Breast epithelium (tissue), 4 donors: ENCODE results near the gene RASGRF2. TPM values are rescaled to one million over a fixed set of nuclear protein-coding genes. Genes with fewer than 3 reads are reported as not detected.

ENCODE experiments used
- DNase-seq, 2 donors: peaks; one replicate each; pipeline ENCODE4 v3.0.0-alpha.2; 2019; ENCODE audit warnings: low spot score in 2 of 2
- H3K27ac ChIP-seq, 2 donors: fragments of 200-600 bp; sonication (generic) in 1 of 2; one replicate each; pipeline ENCODE4 v1.5.1; 2016 to 2019; ENCODE audit warnings: mild to moderate bottlenecking in 1 of 2
- H3K27me3 ChIP-seq, 2 donors: fragments of 200-600 bp; sonication (generic) in 1 of 2; one replicate each; pipeline versions ENCODE4 v1.5.1 to v1.6.0; 2017 to 2019; ENCODE audit warnings: control low read depth in 1 of 2, mild to moderate bottlenecking in 1 of 2
- H3K36me3 ChIP-seq: fragments of 200-600 bp; one replicate; pipeline ENCODE4 v1.5.1; 2019
- H3K4me1 ChIP-seq, 2 donors: fragments of 200-600 bp; sonication (generic); one replicate each; pipeline ENCODE4 v1.5.1; 2016 to 2019; ENCODE audit warnings: control low read depth in 1 of 2
- H3K4me3 ChIP-seq, 3 donors: fragments of 200-600 bp; sonication (generic); 1 replicate in 2 of 3; 2 replicates in 1 of 3; pipeline ENCODE4 v1.5.1; 2016 to 2019; ENCODE audit warnings: mild to moderate bottlenecking in 3 of 3, moderate library complexity in 2 of 3
- H3K9me3 ChIP-seq, 2 donors: fragments of 200-600 bp; sonication (generic) in 1 of 2; one replicate each; pipeline ENCODE4 v1.5.1; 2016 to 2019; ENCODE audit warnings: control low read depth in 1 of 2
- CTCF ChIP-seq, 3 donors: fragments of 450-650 bp; IDR thresholded peaks; one replicate each; pipeline ENCODE4 v1.5.1; 2016 to 2017; ENCODE audit warnings: antibody characterized with exemption in 3 of 3, mild to moderate bottlenecking in 3 of 3, moderate library complexity in 3 of 3
- POLR2A ChIP-seq: fragments of 450-650 bp; IDR thresholded peaks from one replicate; pipeline ENCODE4 v1.6.1; 2016; ENCODE audit warnings: antibody characterized with exemption, mild to moderate bottlenecking, moderate library complexity
- POLR2AphosphoS5 ChIP-seq, 3 donors: sonication (generic); formaldehyde crosslinking; IDR thresholded peaks; one replicate each; pipeline ENCODE4 v1.6.1; 2017; ENCODE audit warnings: antibody characterized with exemption in 3 of 3
- intact Hi-C: fragments of 100-400 bp; cut with DNase I; formaldehyde crosslinking; loops from one replicate; pipeline ENCODE4 v1.15.1; 2023; ENCODE audit warnings: low total_unique reads
- total RNA-seq, 3 donors: library from RNA; depleted of rRNA; stranded (reverse); fragments of >200 nt; gene quantifications; one replicate each; pipeline ENCODE4 v1.1.0, GENCODE V29; 2016

RASGRF2 gene
- total RNA-seq, 3 donors from 2014 or later: 6.1 to 15.7 (median 11.1) TPM

- no peak for TF ChIP-seq CTCF (IDR thresholded peaks at IDR 0.05)
- TF ChIP-seq POLR2AphosphoS5 (IDR thresholded peaks at IDR 0.05): no peak
- TF ChIP-seq POLR2A: no peak
- no peaks in the 10 kb centered on the region for H3K36me3 ChIP-seq
- H3K4me1 ChIP-seq: no peaks in the 10 kb centered on the region
- intact Hi-C loops: no loop called here
- H3K27ac ChIP-seq: peak overlapping the region in 1 of 2 donors; percentile 2
- DNase-seq: no peak
- no peaks in the 10 kb centered on the region for H3K9me3 ChIP-seq
- peak overlapping the region; percentile 29 to 61 (median 45) for H3K4me3 ChIP-seq
- no peaks in the 10 kb centered on the region for H3K27me3 ChIP-seq
Observed at GRCh38 chr5:81232464-81233079, 272.4 kb downstream of the RASGRF2 start.

- intact Hi-C loops: no loop called here
- no peaks in the 10 kb centered on the region for H3K36me3 ChIP-seq
- H3K4me1 ChIP-seq: no peaks in the 10 kb centered on the region
- peak within 1 kb of the TSS in 1 of 2 donors; percentile 30 for H3K27ac ChIP-seq
- peak; percentile 40 to 64 for DNase-seq
- no peaks in the 10 kb centered on the region for H3K9me3 ChIP-seq
- H3K27me3 ChIP-seq: no peaks in the 10 kb centered on the region
- peak within 1 kb of the TSS; percentile 29 to 61 (median 45) for H3K4me3 ChIP-seq
- TF ChIP-seq POLR2A: no peak
- TF ChIP-seq CTCF (IDR thresholded peaks at IDR 0.05): no peak
- TF ChIP-seq POLR2AphosphoS5 (IDR thresholded peaks at IDR 0.05): no peak
Observed at GRCh38 chr5:81233080-81233634, 273.0 kb downstream of the RASGRF2 start, which contains the start of gene CKMT2. Gene CKMT2, plus strand, starts transcription at chr5:81233322. Its CDS starts 17,811 bp downstream, at chr5:81251133.

- Histone ChIP-seq H3K4me3 (no peak overlapping the region), H3K36me3 (no peaks in the 10 kb centered on the region), H3K27me3 (no peaks in the 10 kb centered on the region), H3K4me1 (no peaks in the 10 kb centered on the region), H3K27ac (peak overlapping the region; percentile 8 to 30), H3K9me3 (no peaks in the 10 kb centered on the region)
- intact Hi-C loops: no loop called here
- no peak for DNase-seq
- TF ChIP-seq POLR2A (no peak), CTCF (IDR thresholded peaks at IDR 0.05) (no peak), POLR2AphosphoS5 (IDR thresholded peaks at IDR 0.05) (no peak)
Observed at GRCh38 chr5:81234299-81234698, 274.1 kb downstream of the RASGRF2 start.

- no peaks in the 10 kb centered on the region for H3K9me3 ChIP-seq
- H3K27me3 ChIP-seq: no peaks in the 10 kb centered on the region
- no peak overlapping the region for H3K4me3 ChIP-seq
- peak overlapping the region; percentile 8 to 30 for H3K27ac ChIP-seq
- no peak for DNase-seq
- no peak for TF ChIP-seq POLR2AphosphoS5 (IDR thresholded peaks at IDR 0.05)
- no peak for TF ChIP-seq POLR2A
- TF ChIP-seq CTCF (IDR thresholded peaks at IDR 0.05): no peak
- H3K36me3 ChIP-seq: no peaks in the 10 kb centered on the region
- intact Hi-C loops: no loop called here
- H3K4me1 ChIP-seq: no peaks in the 10 kb centered on the region
Observed at GRCh38 chr5:81234801-81235200, 274.6 kb downstream of the RASGRF2 start.

- Histone ChIP-seq H3K9me3 (no peaks in the 10 kb centered on the region), H3K27me3 (no peaks in the 10 kb centered on the region), H3K27ac (peak overlapping the region in 1 of 2 donors; percentile 30), H3K4me1 (no peaks in the 10 kb centered on the region), H3K4me3 (no peak overlapping the region), H3K36me3 (no peaks in the 10 kb centered on the region)
- DNase-seq: no peak
- intact Hi-C loops: no loop called here
- TF ChIP-seq CTCF (IDR thresholded peaks at IDR 0.05): no peak
- no peak for TF ChIP-seq POLR2A
- TF ChIP-seq POLR2AphosphoS5 (IDR thresholded peaks at IDR 0.05): no peak
Observed at GRCh38 chr5:81235287-81236072, 275.3 kb downstream of the RASGRF2 start.
